OCI-LY3 (cell line): ENCODE results near the gene ST7.
"Not testable (repeated sequence)": the region's sequence is repeated elsewhere in the genome, so short reads cannot be mapped to it uniquely, and the experiment has no call there.

ENCODE experiments used
- H2AFZ ChIP-seq: fragments of 200-600, 300-600 bp; shearing (Covaris generic); 2 replicates; pipeline ENCODE4 v1.6.0; 2014; ENCODE audit warnings: antibody characterized with exemption, low read depth, low read length
- H3K27ac ChIP-seq: fragments of 200-600, 300-600 bp; sonication (generic); 2 replicates; pipeline ENCODE4 v1.5.1; 2014; ENCODE audit warnings: mild to moderate bottlenecking, low read length, moderate library complexity, mixed read lengths
- H3K27me3 ChIP-seq: fragments of 200-600, 300-600 bp; sonication (generic); 2 replicates; pipeline ENCODE4 v1.6.1; 2014; ENCODE audit warnings: low read depth, low read length, mixed read lengths
- H3K36me3 ChIP-seq: fragments of 200-600, 300-600 bp; sonication (generic); replicated peaks from 2 replicates; pipeline ENCODE3; 2014; ENCODE audit warnings: low read depth, low read length, mixed read lengths
- H3K4me1 ChIP-seq: fragments of 300-600, 200-600 bp; sonication (generic); 2 replicates; pipeline ENCODE4 v1.6.1; 2014; ENCODE audit warnings: low read length, mixed read lengths
- H3K4me2 ChIP-seq: fragments of 200-600, 300-600 bp; sonication (generic); 2 replicates; pipeline ENCODE4 v1.6.1; 2014; ENCODE audit warnings: low read length, mixed read lengths
- H3K4me3 ChIP-seq: fragments of 300-600, 200-600 bp; sonication (generic); 2 replicates; pipeline ENCODE4 v1.5.1; 2014; ENCODE audit warnings: antibody characterized with exemption, mild to moderate bottlenecking, low read length, moderate library complexity
- H3K79me2 ChIP-seq: fragments of 300-600, 200-600 bp; shearing (Covaris generic); 2 replicates; pipeline ENCODE4 v1.6.1; 2014; ENCODE audit warnings: mild to moderate bottlenecking, low read length, mixed read lengths
- H3K9ac ChIP-seq: fragments of 300-600, 200-600 bp; shearing (Covaris generic); 2 replicates; pipeline ENCODE4 v1.6.0; 2014; ENCODE audit warnings: mild to moderate bottlenecking, low read length, moderate library complexity
- H3K9me3 ChIP-seq: fragments of 200-600, 300-600 bp; shearing (Covaris generic); 2 replicates; pipeline ENCODE4 v1.6.1; 2014; ENCODE audit warnings: low read length, mixed read lengths; ENCODE audit not compliant: insufficient read depth
- H4K20me1 ChIP-seq: fragments of 200-600, 300-600 bp; sonication (generic); 2 replicates; pipeline ENCODE4 v1.6.1; 2016; ENCODE audit warnings: low read length, mixed read lengths; ENCODE audit not compliant: insufficient read depth
- CTCF ChIP-seq: fragments of 200-600, 300-600 bp; sonication (generic); IDR thresholded peaks from 2 replicates; pipeline ENCODE4 v1.5.1; 2014; ENCODE audit warnings: antibody characterized with exemption, low read length, low read depth
- EZH2phosphoT487 ChIP-seq: fragments of 200-600 bp; shearing (Covaris generic); IDR thresholded peaks from 2 replicates; pipeline ENCODE4 v1.6.1; 2018; ENCODE audit warnings: antibody characterized with exemption, mixed run types, low read depth

The ST7 gene

GRCh38 chr7:116933465-116933864, 19.8 kb upstream of the ST7 start:
- Histone ChIP-seq H3K4me3 (no peak overlapping the region), H2AFZ (no peak overlapping the region), H3K4me2 (no peak overlapping the region), H3K4me1 (peaks cover 23% of the 10 kb centered on the region), H3K27ac (no peak overlapping the region), H4K20me1 (no peaks in the 10 kb centered on the region), H3K27me3 (peaks cover 32% of the 10 kb centered on the region), H3K36me3 (no peaks in the 10 kb centered on the region), H3K9me3 (no peaks in the 10 kb centered on the region), H3K9ac (no peak overlapping the region), H3K79me2 (no peaks in the 10 kb centered on the region)
- no peak for TF ChIP-seq EZH2phosphoT487
- no peak for TF ChIP-seq CTCF

- Histone ChIP-seq H2AFZ (no peak overlapping the region), H3K27me3 (peaks cover 22% of the 10 kb centered on the region), H3K9ac (no peak overlapping the region), H3K4me3 (no peak overlapping the region), H3K4me1 (peaks cover 20% of the 10 kb centered on the region), H3K27ac (no peak overlapping the region), H3K4me2 (no peak overlapping the region), H4K20me1 (no peaks in the 10 kb centered on the region), H3K79me2 (no peaks in the 10 kb centered on the region), H3K36me3 (no peaks in the 10 kb centered on the region), H3K9me3 (no peaks in the 10 kb centered on the region)
- no peak for TF ChIP-seq EZH2phosphoT487
- no peak for TF ChIP-seq CTCF
Measured at GRCh38 chr7:116934580-116934979, 18.7 kb upstream of the ST7 start.

- H4K20me1 ChIP-seq, H3K4me2 ChIP-seq, H3K9me3 ChIP-seq, H3K36me3 ChIP-seq, H2AFZ ChIP-seq, H3K9ac ChIP-seq, H3K79me2 ChIP-seq, H3K27ac ChIP-seq, H3K4me1 ChIP-seq, H3K4me3 ChIP-seq: not testable (repeated sequence)
- peaks cover 27% of the 10 kb centered on the region for H3K27me3 ChIP-seq
Measured at GRCh38 chr7:116936844-116937243, 16.5 kb upstream of the ST7 start.

DNA sequence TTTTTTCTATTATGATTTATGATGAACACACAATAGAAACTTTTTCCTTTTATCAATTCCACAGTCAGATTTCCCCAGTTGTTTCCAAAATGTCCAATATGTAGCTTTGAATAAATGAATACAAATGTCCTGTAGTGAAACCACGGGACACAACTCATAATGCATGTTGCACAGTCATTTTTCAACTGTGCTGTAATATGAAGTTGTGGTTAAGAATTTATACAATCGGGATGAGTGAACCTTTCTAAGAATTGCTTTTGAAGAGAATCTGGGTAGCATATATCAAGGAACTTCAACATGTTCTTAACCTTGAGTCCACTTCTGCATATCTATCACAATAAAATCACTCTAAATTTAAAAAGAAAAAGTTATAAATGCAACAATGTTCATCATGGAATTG, 14.6 kb upstream of the ST7 start:
- H3K79me2 ChIP-seq = no peaks in the 10 kb centered on the region
- no peak overlapping the region for H3K9ac ChIP-seq
- no peak overlapping the region for H3K4me3 ChIP-seq
- H3K4me1 ChIP-seq = peaks cover 9% of the 10 kb centered on the region
- H3K27ac ChIP-seq = no peak overlapping the region
- H3K27me3 ChIP-seq = peaks cover 27% of the 10 kb centered on the region
- H3K9me3 ChIP-seq = no peaks in the 10 kb centered on the region
- H3K36me3 ChIP-seq = no peaks in the 10 kb centered on the region
- no peak overlapping the region for H3K4me2 ChIP-seq
- H4K20me1 ChIP-seq = no peaks in the 10 kb centered on the region
- no peak overlapping the region for H2AFZ ChIP-seq
- TF ChIP-seq CTCF = no peak
- no peak for TF ChIP-seq EZH2phosphoT487
